HFF-Myc (cell line): Measurements from ENCODE around the gene BRSK2.

Source experiments
- DNase-seq: peaks from one replicate; pipeline ENCODE4 v3.0.0-alpha.2; 2011; ENCODE audit warnings: low read depth; ENCODE audit errors: extremely low read depth
- H3K4me3 ChIP-seq: replicated peaks from 2 replicates; pipeline ENCODE4 v1.5.1; 2011; ENCODE audit warnings: low read depth, mild to moderate bottlenecking, control low read depth, low read length
- TF ChIP-seq, protein P1 (sequence below): IDR thresholded peaks from 2 replicates; pipeline ENCODE4 v1.5.1; 2012; ENCODE audit warnings: mild to moderate bottlenecking, low read depth, low read length, control low read depth; ENCODE audit errors: missing control alignments

BRSK2 gene

DNA sequence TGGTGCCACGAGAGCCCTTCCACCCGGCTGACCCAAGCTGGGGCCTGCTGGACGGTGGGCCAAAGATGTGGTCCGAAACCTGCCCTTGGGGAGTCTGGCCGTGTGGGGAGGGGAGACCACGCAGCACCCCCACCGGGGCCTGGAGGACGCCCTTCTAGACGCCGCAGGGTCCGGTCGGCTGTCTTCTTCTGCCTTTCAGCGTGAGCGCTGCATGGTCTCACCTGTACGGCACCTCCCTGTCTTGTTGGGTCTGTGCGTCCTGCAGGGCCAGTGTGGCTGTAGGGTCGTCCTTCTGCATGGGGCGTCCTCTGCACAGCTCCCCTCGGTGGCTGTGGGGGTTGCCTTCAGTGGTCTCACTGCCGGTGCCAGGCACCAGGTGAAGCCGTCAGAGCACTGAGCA is 2.8 kb downstream of the BRSK2 start:
- H3K4me3 ChIP-seq: no peak overlapping the region
- DNase-seq: no peak
- TF ChIP-seq, protein P1, sequence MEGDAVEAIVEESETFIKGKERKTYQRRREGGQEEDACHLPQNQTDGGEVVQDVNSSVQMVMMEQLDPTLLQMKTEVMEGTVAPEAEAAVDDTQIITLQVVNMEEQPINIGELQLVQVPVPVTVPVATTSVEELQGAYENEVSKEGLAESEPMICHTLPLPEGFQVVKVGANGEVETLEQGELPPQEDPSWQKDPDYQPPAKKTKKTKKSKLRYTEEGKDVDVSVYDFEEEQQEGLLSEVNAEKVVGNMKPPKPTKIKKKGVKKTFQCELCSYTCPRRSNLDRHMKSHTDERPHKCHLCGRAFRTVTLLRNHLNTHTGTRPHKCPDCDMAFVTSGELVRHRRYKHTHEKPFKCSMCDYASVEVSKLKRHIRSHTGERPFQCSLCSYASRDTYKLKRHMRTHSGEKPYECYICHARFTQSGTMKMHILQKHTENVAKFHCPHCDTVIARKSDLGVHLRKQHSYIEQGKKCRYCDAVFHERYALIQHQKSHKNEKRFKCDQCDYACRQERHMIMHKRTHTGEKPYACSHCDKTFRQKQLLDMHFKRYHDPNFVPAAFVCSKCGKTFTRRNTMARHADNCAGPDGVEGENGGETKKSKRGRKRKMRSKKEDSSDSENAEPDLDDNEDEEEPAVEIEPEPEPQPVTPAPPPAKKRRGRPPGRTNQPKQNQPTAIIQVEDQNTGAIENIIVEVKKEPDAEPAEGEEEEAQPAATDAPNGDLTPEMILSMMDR: no peak

GRCh38 chr11:1393038-1393710 is 3.4 kb downstream of the BRSK2 start:
- no peak for DNase-seq
- no peak overlapping the region for H3K4me3 ChIP-seq
- TF ChIP-seq, protein P1: no peak

DNA sequence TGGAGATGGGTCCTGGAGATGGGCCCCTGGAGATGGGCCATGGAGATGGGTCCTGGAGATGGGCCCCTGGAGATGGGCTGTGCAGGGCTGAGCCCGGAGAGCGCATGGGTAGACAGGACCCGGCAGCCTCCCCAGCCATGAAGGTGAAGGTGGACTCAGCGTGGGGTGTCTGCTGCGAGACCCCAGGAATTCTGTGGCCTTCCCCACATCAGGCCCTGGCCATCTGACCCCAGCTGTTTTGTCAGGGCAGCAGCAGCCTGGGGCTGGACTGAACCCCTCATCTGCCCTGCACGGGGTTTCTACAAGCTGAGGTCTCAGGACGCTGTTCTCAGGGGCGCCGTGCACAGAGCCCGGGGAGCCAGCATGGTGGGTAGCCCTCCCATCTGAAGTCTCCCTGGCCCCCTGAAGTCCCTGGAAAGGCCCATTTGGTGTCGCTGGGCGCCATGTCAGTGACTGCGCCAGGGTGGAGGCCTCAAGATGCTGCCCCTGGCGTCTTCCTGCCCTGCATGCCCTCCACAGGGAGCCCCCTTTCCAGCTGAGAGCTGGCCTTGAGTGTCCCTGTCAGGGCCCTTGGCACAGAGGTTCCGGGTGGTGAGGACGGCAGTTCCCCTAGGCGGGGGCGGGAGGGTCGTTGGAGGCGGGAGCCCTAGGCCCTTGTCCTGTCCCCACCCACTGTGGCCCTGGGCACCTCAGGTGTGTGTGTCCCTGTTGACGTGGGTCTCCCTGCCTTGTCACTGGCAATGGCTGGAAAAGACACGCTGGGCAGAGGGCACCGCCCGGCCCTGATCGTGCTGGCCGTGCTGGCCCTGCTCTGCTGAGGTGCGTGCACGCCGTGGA is 5.4 kb downstream of the BRSK2 start:
- H3K4me3 ChIP-seq: no peak overlapping the region
- TF ChIP-seq, protein P1: no peak
- no peak for DNase-seq

DNA sequence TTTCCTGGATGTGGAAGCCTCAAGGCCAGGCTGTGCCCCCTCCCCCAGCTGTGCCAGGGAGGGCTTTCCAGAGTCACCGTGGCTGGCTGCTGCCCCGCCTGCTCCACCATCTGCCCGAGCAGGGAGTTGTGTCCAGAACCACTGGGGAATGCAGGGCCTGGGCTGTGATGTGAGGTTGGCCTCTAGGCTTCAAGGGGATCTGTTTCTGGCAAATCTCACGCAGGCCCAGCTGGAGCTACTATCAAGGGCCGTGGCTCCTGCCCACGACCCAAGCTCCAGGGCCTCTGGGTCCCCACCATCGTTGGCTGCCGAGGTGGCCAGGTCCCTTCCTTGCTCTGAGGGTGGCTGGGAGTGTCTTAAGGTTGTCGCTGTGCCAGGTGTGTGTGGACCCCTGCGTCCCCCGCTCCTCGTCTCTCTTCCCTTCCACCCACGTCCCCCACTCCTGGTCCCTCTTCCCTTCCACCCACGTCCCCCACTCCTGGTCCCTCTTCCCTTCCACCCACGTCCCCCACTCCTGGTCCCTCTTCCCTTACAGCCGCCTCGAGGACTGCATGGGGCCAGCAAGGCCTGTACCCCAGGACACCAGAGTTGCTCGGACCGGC is 6.1 kb downstream of the BRSK2 start:
- no peak overlapping the region for H3K4me3 ChIP-seq
- TF ChIP-seq, protein P1: no peak
- DNase-seq: no peak

GRCh38 chr11:1396375-1396841 is 6.7 kb downstream of the BRSK2 start:
- TF ChIP-seq, protein P1: no peak
- no peak for DNase-seq

DNA sequence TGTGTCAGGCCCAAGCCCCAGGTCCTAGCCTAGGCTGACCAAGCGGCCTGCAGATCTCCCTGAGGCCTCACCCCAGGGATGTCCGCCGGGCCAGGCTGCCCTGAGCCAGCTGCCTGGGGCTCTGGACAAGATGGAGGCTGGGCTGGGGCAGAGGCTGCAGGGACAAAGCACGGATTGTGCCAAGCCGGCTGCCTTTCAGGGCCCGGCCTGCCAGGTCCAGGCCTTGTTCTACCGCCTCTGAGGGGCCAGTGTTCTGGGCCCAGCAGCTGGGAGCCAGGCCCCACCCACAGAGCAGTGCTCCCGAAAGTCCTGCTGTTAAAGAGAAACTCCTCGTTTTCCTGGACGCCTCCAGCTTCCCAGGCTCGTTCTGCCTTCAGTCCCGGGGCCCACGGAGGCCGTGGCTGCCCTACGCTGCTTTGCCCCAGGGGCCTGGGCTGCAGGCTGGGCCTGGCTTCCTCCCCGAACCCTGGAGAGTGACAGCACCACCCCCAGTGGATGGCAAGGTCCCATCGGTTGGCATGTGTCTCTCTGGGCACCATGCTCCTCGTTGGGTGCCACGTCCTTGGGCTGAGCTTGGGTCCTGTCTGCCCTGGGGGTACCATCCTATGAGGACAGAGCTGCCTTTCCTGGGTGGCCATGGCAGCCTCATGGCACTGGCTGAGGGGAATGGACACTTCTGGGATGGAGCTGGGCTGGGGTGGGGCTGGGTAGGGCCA is 7.6 kb downstream of the BRSK2 start:
- DNase-seq: no peak
- no peak overlapping the region for H3K4me3 ChIP-seq
- TF ChIP-seq, protein P1: no peak

More at GRCh38 chr11:1396375-1396841, 6.7 kb downstream of the BRSK2 start:
- no peak overlapping the region for H3K4me3 ChIP-seq
